ENCODE measurements around the gene MAGEA2.
"Not testable (repeated sequence)": the region's sequence is repeated elsewhere in the genome, so short reads cannot be mapped to it uniquely, and the experiment has no call there.

The MAGEA2 gene

DNA sequence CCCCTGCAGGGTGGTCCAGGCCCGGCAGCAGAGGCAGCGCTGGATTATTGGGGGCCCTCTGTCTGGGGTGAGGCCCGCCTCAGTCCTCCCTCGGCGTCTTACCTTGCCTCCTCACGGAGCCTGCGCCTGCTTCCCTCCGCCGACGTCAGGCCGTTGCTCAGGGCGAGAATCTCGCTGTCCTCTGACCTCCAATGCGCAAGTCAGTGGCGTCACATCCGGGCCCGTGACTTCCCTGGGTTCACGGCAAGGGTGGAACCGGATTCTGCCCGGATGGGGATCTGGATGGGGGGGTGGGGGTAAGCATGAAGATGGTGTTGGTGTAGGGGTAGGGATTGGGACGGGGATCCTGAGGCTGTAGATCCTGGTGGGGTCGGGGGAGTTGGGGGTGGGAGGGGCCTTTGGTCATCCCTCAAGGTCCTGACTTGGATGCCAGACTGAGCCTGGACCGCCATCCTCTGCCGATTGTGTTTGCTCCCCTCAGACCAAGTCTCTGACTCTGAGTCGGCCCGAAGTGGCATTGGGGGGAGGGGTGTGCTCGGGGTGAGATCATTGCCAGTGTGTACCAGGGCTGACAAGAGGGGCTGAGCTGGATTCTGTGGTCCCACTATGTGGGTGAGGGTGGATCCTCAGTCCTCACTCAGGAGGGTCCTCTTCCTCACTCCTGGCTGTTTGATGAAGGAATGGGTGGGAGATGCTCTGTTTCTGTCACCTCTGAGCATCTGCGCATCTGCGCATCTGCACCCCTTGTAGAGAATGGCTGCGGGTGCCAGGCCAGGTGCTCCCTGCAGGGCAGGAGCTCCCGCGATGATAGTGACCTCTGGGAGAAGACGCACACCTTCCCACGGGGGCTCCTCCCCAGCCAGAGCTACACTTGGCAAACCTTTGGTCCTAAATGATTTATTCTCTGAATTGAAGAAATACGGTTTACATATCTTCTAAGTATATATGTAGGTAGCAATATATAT lies at the start of gene MAGEA2:
TSS of gene MAGEA2 (minus strand) at position 157 of the 965 bp plus-strand sequence. CDS start 2,479 bp downstream, outside the sequence.
- DNase-seq, result not testable (repeated sequence)

GRCh38 chrX:152798945-152799344 lies 45.3 kb upstream of the MAGEA2 start:
- no peak for DNase-seq

- DNase-seq, result not testable (repeated sequence)
Measured at GRCh38 chrX:152787062-152787461, 33.4 kb upstream of the MAGEA2 start.

DNA sequence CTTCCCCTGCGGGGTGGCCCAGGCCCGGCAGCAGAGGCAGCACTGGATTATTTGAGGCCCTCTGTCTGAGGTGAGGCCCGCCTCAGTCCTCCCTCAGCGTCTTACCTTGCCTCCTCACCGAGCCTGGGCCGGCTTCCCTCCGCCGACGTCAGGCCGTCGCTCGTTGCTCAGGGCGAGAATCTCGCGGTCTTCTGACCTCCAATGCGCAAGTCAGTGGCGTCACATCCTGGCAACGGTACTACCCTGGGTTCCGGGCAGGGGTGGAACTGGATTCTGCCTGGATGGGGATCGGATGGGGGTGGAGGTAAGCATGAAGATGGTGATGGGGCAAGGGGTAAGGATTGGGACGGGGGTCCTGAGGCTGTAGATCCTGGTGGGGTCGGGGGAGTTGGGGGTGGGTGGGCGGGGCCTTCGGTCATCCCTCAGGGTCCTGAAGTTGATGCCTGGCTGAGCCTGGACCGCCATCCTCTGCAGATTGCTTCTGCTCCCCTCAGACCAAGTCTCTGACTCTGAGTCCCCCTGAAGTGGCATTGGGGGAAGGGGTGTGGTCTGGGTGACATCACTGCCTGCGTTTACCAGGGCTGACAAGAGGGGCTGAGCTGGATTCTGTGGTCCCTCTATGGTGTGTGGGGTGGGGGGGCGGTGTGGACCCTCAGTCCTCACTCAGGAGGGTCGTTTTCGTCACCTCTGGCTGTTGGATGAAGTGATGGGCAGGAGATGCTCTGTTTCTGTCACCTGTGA lies 16.1 kb upstream of the MAGEA2 start, which contains the start of gene MAGEA6:
TSS of gene MAGEA6 (minus strand) at position 141 of the 741 bp plus-strand sequence. CDS start 2,039 bp downstream, outside the sequence.
- DNase-seq, result not testable (repeated sequence)

GRCh38 chrX:152766562-152766961 lies 12.9 kb upstream of the MAGEA2 start:
- not testable (repeated sequence) for DNase-seq

DNA sequence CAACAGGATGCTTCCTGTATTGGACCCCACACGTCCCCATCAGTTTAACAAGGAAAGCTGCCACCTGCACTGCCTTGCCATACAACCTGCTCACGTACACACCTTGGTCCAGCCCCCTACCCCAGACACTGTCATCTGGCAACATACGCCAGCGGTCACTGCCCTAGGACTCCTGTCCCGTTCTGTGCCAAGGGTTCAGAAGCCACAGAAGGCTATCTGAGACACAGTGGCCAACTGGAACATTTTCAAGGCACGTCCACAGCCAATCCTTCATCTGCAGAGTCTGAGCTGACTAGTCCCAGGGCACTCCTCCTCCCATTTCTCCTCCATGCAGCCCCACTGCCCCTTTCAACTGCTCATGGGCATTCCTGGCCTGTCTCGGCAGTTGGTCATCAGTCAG lies 7.9 kb upstream of the MAGEA2 start:
- DNase-seq, result not testable (repeated sequence)

DNA sequence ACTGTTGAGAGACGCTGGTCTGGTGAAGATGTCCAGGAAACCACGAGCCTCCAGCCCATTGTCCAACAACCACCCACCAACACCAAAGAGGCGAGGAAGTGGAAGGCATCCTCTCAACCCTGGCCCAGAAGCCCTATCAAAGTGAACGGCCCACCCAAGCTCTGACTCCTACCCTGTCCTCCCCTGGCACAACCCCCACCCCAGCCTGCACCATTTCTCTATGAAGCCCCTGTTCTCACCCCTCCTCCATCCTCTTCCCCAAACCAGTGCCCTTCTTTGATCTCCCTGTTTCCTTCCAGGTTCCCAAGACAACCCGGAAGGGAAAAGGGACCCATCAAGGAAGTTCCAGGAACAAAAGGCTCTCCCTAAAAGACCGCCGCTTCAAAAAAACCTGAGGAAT lies 5.9 kb upstream of the MAGEA2 start:
- DNase-seq, result not testable (repeated sequence)

GRCh38 chrX:152758918-152759317 lies 5.3 kb upstream of the MAGEA2 start, which contains the start of gene CSAG3:
TSS of gene CSAG3 (plus strand) at chrX:152759218.
- not testable (repeated sequence) for DNase-seq

GRCh38 chrX:152754871-152755270 lies 1.2 kb upstream of the MAGEA2 start:
- not testable (repeated sequence) for DNase-seq

DNA sequence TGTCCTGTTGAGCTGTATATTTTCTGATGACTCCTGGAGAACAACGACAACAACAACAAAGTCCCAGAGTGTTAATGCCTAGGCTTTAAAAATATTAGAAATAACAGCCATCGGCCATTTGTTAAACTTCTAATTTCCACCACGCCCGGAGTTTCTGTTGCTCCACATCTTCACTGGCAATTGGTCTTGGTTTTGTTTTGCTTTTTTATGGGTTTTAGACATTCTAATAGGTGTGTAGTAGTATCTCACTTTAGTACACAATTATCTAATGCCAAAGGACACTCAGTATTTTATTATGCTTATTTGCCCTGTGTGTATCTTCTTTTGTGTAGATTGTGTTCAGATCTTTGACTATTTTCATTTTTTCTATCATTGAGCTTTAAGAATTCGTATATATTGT lies 15.1 kb downstream of the MAGEA2 start:
- DNase-seq, result no peak

- not testable (repeated sequence) for DNase-seq
Measured at GRCh38 chrX:152736528-152736927, 17.1 kb downstream of the MAGEA2 start.

DNA sequence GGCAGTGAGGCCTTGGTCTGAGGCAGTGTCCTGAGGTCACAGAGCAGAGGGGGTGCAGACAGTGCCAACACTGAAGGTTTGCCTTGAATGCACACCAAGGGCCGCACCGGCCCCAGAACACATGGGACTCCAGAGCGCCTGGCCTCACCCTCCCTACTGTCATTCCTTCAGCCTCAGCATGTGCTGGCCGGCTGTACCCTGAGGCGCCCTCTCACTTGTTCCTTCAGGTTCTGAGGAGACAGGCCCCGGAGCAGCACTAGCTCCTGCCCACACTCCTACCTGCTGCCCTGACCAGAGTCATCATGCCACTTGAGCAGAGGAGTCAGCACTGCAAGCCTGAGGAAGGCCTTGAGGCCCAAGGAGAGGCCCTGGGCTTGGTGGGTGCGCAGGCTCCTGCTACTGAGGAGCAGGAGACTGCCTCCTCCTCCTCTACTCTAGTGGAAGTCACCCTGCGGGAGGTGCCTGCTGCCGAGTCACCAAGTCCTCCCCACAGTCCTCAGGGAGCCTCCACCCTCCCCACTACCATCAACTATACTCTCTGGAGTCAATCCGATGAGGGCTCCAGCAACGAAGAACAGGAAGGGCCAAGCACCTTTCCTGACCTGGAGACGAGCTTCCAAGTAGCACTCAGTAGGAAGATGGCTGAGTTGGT lies 17.7 kb downstream of the MAGEA2 start:
- DNase-seq, result no peak

- DNase-seq, result no peak
Measured at GRCh38 chrX:152735101-152735500, 18.5 kb downstream of the MAGEA2 start.

GRCh38 chrX:152734143-152734858 lies 19.3 kb downstream of the MAGEA2 start:
- not testable (repeated sequence) for DNase-seq

GRCh38 chrX:152733261-152733975 lies 20.2 kb downstream of the MAGEA2 start, which contains the start of the genes CSAG1 and MAGEA12:
TSS of gene CSAG1 (minus strand) at chrX:152733721. CDS start at chrX:152732460, 1,261 bp downstream.
TSS of gene MAGEA12 (plus strand) at chrX:152733757. CDS start at chrX:152736162, 2,405 bp downstream.
- no peak for DNase-seq

- no peak for DNase-seq
Measured at GRCh38 chrX:152725409-152725808, 28.2 kb downstream of the MAGEA2 start.

DNA sequence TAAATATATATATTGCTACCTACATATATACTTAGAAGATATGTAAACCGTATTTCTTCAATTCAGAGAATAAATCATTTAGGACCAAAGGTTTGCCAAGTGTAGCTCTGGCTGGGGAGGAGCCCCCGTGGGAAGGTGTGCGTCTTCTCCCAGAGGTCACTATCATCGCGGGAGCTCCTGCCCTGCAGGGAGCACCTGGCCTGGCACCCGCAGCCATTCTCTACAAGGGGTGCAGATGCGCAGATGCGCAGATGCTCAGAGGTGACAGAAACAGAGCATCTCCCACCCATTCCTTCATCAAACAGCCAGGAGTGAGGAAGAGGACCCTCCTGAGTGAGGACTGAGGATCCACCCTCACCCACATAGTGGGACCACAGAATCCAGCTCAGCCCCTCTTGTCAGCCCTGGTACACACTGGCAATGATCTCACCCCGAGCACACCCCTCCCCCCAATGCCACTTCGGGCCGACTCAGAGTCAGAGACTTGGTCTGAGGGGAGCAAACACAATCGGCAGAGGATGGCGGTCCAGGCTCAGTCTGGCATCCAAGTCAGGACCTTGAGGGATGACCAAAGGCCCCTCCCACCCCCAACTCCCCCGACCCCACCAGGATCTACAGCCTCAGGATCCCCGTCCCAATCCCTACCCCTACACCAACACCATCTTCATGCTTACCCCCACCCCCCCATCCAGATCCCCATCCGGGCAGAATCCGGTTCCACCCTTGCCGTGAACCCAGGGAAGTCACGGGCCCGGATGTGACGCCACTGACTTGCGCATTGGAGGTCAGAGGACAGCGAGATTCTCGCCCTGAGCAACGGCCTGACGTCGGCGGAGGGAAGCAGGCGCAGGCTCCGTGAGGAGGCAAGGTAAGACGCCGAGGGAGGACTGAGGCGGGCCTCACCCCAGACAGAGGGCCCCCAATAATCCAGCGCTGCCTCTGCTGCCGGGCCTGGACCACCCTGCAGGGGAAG lies 39.5 kb downstream of the MAGEA2 start, which contains the start of gene MAGEA2B:
TSS of gene MAGEA2B (plus strand) at position 814 of the 973 bp plus-strand sequence. CDS start 2,479 bp downstream, outside the sequence.
- DNase-seq, result not testable (repeated sequence)

- DNase-seq, result not testable (repeated sequence)
Measured at GRCh38 chrX:152713195-152713594, 40.4 kb downstream of the MAGEA2 start.

DNA sequence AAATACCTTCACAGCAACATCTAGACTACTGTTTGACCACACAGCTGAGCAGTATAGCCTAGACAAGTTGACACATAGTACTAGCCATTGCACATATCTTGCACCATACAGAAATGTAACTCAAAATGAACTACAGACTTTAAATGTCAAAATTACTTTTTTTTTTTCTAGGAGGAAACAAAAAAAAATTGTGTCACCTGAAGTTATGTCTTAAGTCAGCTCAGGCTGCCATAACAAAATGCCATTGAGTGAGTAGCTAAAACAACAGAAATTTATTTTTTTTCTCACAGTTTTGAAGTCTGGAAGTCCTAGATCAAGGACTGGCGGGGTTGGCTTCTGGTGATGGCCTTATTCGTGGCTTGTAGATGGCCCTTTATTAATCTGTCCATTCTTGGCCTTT lies 44.5 kb downstream of the MAGEA2 start, which contains the start of gene CSAG2:
TSS of gene CSAG2 (minus strand) at position 101 of the 400 bp plus-strand sequence. CDS start 161 bp downstream, outside the sequence.
- DNase-seq, result not testable (repeated sequence)

Data from activated CD4-positive, alpha-beta T cell treated with anti-CD3 and anti-CD28 coated beads for 48 hours (primary cell).